ENCODE results near the gene TEX14.
A peak's percentile ranks its signal among the peaks of the same experiment; 100 is the strongest.
"Not testable (repeated sequence)": the region's sequence is repeated elsewhere in the genome, so short reads cannot be mapped to it uniquely, and the experiment has no call there.

Gene TEX14

DNA sequence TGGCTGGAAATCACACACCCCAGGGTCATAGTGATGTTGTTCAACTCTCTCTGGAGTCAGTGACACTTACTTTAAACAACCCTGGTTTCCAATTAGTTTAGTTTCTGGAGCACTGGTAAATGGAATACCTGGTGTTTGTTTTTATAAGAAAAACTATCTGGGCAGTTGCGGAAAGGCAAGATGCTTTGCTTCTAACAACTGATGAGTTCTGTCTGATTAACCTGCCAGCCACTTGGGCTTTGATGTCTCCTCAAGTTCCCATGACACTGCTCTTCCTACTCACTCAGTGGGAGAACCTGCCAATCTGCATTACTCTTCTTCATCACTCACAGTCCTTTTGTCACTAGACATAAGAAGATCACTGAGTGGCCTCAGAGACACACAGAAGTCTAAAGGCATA lies 98.7 kb downstream of the TEX14 start:
- no peak for DNase-seq

DNA sequence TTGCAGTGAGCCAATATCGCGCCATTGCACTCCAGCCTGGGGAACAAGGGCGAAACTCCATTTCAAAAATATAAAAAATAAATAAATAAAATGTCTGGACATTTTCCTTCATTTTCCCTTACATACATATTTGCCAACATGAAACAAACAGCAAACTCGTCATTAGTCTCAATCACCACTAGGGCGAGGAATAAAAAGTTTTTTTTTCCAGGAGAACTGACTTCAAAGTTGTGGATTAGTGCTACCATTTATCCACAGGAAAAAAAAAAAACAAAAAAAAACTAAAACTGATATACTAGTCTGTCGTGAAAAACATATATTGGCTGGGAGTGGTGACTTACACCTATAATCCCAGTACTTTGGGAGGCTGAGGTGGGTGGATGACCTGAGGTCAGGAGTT lies 100.4 kb downstream of the TEX14 start:
- DNase-seq = no peak

- DNase-seq = no peak
These were observed 101.5 kb downstream of the TEX14 start for GRCh38 chr17:58590377-58590776.

DNA sequence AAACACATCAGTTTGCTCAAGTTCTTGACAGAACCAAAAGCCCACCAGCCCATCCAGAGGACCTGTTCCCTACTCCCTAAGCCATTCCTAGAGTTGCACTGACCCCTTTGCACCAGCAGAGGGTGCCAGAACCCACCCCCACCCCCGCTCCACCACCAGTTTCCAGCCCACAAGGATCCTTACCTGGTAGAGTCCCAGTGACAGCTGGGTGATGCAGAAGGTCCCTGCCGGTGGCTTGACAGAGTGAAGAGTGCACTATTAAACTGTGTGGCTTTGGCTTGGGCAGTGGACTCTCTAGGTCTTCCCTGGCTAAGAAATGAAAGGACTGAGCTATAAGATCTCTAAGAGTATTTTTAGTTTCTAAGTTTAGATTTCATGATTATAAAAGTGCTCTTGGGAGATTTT lies 104.1 kb downstream of the TEX14 start:
- peak; percentile 46 for DNase-seq

- no peak for DNase-seq
These were observed 105.7 kb downstream of the TEX14 start for GRCh38 chr17:58586009-58586644.

- no peak for DNase-seq
These were observed 106.3 kb downstream of the TEX14 start for GRCh38 chr17:58585554-58585953.

DNA sequence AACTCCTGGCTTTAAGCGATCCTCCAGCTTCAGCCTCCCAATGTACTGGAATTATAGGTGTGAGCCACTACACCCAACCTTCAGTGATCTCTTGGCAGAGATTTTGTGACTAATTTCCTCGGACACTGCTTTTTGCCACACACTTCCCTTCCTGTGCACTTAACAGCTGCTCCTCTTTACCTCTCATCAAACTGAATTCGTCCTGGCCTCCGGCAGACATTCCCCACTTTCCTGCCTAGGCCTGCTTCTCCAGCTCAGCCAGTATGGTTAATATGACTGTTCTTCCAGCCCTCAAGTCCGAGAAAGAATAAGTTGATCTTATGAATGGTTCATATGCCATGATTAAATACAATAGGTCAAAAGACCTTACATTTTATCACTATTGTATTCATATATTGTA lies 108.4 kb downstream of the TEX14 start:
- no peak for DNase-seq

GRCh38 chr17:58582718-58583117 lies 109.1 kb downstream of the TEX14 start:
- DNase-seq = not testable (repeated sequence)

DNA sequence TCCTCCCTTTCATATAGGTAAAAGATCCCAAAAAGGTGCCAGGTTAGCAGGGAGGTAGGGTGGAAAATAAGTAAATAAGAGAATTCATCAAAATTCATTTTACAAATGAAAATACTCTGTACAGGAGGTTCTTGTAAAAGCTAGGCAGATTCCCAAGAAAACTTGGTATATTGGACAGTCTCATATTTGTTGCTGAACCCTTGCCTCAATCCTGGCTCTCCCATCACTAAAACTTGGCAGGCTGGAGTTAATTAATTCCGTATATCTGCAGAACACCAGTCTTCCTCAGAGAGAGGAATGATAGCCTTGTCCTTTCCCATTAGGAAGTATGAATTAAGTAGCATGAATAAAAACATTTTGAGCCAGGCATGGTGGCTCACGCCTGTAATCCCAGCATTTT lies 111.2 kb downstream of the TEX14 start:
- DNase-seq = no peak

- peak; percentile 51 for DNase-seq
These were observed 114.1 kb downstream of the TEX14 start for GRCh38 chr17:58577696-58578095.

GRCh38 chr17:58576679-58577367 lies 115.0 kb downstream of the TEX14 start:
- DNase-seq = no peak

GRCh38 chr17:58575511-58575910 lies 116.3 kb downstream of the TEX14 start:
- DNase-seq = peak; percentile 62

DNA sequence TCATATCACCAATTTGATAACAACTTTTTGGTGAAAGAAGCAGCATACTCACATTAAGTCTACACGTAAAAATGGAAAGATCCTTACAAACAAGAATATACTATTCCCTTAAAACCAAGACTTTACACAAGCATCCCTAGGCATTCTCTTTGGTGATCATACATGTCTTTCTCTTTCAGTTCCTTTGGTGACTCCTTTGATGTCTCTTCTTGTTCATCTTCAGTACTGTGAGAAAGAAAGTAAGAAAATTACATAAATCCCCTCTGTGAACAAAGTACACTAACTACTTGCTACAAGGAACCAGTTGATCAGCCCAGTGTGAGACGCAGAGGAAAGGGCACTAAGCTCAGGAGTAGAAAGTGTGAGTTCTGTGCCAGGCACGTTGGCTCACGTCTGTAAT lies 117.8 kb downstream of the TEX14 start:
- no peak for DNase-seq

- no peak for DNase-seq
These were observed 119.0 kb downstream of the TEX14 start for GRCh38 chr17:58572846-58573245.

DNA sequence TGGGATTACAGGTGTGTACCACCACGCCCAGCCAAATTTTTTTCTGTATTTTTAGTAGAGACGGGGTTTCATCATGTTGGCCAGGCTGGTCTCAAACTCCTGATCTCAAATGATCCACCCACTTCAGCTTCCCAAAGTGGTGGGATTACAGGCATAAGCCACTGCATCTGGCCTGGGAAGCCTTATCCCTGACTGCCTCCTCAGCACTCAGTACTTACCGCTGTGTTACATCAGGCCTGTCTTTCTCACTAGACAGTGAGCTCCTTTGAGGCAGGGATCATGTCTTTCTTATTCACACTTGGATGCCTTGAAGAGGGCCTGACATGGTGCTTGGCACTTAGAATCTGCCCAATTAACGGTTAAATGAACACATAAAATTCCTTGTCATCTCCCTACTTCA lies 121.1 kb downstream of the TEX14 start:
- DNase-seq = no peak

DNA sequence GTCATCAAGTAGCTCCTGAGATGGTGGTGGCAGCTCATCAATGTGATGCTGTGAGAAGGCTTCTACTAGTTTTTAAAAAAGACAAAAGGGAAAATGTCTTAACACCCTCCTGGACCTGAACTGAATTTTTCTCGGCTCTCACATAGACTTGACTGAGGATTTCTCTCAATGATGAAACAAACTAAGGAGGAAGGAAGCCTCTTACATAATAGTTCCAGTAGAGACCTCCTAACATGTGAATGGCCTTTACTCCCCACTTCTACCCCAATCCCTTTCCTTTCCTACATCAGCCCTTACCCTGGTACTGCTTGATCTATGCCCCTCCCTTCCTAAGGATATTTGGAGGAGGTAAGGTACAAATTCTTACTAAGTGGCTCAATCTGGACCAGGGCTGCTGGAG lies 122.6 kb downstream of the TEX14 start:
- DNase-seq = no peak

GRCh38 chr17:58568044-58568799 lies 123.6 kb downstream of the TEX14 start:
- no peak for DNase-seq

DNA sequence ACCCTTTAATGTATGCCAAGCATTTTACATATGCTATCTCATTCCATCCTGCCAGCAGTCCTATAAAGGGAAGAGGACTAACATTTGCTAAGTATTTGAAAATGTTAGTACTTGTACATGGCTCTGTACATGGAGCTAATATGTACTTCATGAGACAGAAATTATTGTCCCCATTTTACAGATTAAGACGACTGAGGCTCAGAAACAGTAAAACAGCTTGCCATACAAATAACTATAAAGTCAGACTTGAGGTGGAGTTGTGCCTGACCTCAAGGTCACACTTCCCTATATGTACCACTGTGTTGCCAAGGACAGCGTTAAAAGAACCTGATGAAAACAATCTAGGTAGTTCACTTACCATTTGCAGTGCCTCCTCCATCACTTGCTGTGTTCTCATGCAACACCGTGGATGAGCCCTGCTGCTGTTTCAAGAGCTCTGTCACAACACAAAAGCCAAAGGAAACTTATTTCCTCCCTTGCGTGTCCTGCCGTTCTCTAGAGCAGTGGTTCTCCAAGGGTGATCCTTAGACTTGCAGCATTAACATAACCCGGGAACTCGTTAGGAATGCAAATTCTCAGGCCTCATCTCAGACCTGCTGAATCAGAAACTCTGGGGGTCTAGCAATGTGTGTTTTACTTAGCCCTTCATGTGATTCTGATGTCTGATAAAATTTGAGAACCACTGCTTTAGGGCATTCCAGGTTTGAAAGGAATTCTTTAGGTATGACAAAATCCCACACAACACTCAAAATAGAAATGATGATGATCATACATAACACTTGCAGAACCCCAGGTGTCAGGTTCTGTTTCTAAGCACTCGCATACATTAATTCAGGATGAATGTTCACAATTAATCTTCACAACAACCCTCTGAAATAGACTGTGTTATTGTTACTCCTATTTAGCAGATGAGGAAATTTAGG lies 126.2 kb downstream of the TEX14 start:
- DNase-seq = no peak

DNA sequence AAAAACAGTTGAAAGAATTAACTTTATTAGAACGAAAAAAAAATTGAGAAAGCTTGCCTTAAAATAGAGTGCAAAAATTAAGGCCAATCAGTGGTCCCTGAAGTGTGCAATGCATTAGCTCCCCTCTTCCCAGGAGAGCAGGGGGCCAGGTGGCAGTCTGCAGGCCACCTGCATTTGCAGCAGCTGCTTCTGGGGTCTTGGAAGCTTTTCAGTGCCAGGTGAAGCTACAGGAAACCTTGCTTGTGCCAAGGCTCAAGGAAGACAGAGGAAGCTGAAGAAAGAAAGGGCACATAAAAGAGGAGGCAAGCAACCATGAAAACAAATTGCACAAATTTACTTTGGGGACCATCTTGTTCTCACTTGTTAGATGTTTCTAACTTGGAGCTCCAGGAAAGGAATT lies 126.9 kb downstream of the TEX14 start:
- DNase-seq = no peak

DNA sequence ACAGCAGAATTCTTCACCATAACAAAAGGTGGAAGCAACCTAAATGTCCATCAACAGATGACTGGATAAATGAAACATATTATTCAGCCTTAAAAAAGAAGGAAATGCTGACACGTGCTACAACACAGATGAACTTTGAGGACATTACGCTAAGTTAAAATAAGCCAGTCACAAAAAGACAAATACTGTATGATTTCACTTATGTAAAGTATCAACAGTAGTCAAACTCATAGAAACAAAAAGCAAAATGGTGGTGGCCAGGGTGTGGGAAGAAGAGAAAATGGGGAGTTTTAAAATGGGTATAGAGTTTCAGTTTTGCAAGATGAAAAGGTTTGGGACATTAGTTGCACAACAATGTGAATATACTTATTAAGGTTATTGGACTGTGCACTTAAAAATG lies 127.6 kb downstream of the TEX14 start:
- no peak for DNase-seq

DNA sequence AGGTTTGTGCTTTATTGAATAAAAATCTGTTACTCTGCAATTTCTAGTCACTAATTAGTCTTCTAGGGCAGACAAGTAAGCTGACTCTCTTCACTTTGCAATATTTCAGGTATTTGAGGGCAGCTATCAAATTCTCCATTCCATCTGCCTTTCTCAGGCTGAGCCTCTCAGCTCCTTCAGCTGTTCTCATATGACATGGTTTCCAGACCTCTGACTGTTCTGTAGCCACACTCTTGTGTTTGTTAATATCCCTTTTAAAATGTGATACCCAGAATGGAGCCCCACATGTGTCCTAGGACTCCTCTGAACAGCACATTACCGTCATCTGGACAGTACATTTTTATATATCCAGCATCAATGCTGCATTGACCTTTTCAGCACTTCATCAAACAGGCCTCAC lies 131.3 kb downstream of the TEX14 start:
- DNase-seq = no peak

GRCh38 chr17:58557981-58558380 lies 133.9 kb downstream of the TEX14 start:
- DNase-seq = no peak

DNA sequence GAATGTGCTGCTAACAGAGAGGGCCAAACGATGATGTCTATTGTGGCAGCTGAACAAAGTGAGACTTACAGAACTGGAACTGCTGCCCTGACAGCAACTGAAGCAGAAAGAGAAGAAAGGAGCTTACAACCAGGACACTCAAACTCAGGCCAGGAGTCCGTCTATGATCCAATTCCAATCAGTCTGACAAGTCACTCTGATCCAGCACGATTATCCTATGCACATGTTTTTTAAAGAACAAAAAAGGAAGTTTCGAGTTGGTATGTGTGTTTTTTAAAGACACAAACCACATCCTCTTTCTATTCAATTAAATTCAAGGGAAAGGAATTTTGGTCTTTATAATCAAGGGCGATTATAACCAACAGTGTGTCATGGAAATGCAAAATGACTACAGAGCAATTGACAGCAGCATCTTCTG lies 135.0 kb downstream of the TEX14 start:
- DNase-seq = no peak

Data from EL (cell line).